Measurements from ENCODE around the gene PRLR. TPM values are rescaled to one million over a fixed set of nuclear protein-coding genes. Genes with fewer than 3 reads are reported as not detected.
A peak's percentile ranks its signal among the peaks of the same experiment; 100 is the strongest.

The PRLR gene
- total RNA-seq, 4 donors from 2014 or later: 9.1 to 69.5 (median 54.1) TPM

DNA sequence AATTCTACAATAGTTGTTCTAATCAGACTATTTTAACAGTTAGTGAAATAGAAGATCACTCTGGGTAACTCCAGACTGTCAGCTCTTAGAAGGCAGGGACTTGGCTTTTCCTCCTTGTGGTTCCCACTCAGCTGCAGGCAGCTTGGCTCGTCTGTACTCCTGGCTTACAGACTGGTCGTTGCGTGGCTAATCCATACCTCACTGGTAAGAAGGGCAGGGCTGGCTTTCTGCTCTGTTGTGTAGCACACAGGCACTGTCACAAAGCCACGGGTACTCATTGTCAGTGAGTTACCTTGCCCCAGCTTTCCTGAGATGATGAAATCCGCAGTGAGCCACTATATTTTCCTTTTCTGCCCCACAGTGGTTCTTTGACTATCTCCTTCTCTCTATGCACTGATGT is 1.8 kb upstream of the PRLR start:
- H3K27me3 ChIP-seq: no peaks in the 10 kb centered on the region
- H3K4me1 ChIP-seq: peaks cover 0 to 20% (median 0%) of the 10 kb centered on the region in 4 donors
- no peaks in the 10 kb centered on the region for H3K36me3 ChIP-seq
- no peak overlapping the region for H3K4me3 ChIP-seq
- no peak for DNase-seq
- no peak for TF ChIP-seq POLR2A (IDR thresholded peaks at IDR 0.05)
- TF ChIP-seq, protein P1, sequence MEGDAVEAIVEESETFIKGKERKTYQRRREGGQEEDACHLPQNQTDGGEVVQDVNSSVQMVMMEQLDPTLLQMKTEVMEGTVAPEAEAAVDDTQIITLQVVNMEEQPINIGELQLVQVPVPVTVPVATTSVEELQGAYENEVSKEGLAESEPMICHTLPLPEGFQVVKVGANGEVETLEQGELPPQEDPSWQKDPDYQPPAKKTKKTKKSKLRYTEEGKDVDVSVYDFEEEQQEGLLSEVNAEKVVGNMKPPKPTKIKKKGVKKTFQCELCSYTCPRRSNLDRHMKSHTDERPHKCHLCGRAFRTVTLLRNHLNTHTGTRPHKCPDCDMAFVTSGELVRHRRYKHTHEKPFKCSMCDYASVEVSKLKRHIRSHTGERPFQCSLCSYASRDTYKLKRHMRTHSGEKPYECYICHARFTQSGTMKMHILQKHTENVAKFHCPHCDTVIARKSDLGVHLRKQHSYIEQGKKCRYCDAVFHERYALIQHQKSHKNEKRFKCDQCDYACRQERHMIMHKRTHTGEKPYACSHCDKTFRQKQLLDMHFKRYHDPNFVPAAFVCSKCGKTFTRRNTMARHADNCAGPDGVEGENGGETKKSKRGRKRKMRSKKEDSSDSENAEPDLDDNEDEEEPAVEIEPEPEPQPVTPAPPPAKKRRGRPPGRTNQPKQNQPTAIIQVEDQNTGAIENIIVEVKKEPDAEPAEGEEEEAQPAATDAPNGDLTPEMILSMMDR (IDR thresholded peaks at IDR 0.05): no peak
- H3K27ac ChIP-seq: no peak overlapping the region
- no peaks in the 10 kb centered on the region for H3K9me3 ChIP-seq

DNA sequence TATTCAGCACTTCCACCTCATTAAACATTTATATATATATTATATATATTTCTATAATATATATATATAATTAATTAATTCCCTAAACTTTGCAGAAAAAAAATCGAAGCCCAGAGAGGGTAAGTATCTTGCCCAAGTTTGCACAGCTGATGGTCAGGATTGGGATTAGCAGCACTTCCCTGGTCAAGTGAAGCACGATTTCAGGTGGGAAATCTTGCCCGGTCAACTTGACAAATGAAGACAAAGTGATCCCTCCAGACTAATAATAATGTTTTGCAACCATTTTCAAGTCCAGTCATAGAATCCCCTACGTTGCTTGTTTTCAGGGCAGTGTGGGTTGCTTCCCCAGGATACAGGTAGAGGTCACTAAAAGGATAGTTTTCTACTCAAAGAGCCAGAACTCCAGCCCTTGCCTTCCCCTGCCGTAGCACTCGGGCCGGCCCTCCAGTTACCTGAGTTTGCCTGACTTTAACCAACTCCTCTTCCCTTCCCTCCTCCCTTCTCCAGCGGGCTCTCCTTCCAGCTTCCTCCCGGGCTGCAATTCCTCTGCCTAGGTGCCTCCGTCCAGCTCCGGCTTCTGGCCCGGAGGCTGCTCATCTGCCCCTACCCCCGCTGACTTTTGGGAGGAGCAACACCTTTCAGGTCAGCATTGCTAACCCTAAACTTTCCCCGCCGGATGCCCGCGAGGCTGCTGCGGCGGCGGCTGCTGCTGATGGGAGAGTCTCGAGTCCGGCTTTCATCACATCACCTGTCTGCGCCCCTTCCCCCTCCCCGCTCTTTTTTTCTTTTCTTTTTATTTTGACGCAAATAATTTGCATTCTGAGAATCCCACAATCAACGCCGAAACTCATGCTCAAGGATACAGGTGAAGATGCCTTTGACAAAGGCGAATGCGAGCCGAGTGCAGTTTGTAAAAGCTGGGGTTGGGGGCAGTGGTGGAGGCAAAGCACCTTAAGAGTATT is 930 bp downstream of the PRLR start:
- Histone ChIP-seq H3K4me1 (peaks cover 0 to 20% (median 0%) of the 10 kb centered on the region in 4 donors), H3K4me3 (peak overlapping the region; percentile 35 to 68 (median 53)), H3K27me3 (no peaks in the 10 kb centered on the region), H3K36me3 (no peaks in the 10 kb centered on the region), H3K27ac (peak overlapping the region in 3 of 4 donors; percentile 53 to 89 (median 66)), H3K9me3 (no peaks in the 10 kb centered on the region)
- peak in 2 of 3 donors; percentile 55 to 60 for DNase-seq
- TF ChIP-seq, protein P1 (IDR thresholded peaks at IDR 0.05): peak in 3 of 6 experiments; percentile 24 to 50 (median 28)
- no peak for TF ChIP-seq POLR2A (IDR thresholded peaks at IDR 0.05)

DNA sequence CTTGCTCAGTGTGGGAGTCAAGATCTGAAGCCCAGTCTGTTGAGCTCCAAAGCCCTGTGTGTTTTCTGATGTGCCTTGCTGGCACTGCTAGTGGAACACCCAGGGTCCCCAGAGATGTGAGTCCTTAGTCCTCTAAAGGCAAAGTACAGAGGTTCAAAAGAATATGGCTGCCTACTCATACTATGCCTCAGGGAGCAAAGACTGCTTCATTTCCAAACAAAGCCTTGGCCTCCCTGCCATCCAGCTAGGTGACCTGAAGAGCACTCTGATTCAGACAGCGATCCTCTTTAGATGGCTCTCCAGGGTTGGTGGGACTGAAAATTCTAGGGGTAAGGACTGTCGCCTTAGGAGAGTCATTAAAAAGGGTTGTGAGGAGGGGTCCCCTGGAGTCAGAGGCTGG is 2.0 kb downstream of the PRLR start:
- H3K27me3 ChIP-seq: no peaks in the 10 kb centered on the region
- TF ChIP-seq, protein P1 (IDR thresholded peaks at IDR 0.05): no peak
- no peak for TF ChIP-seq POLR2A (IDR thresholded peaks at IDR 0.05)
- no peaks in the 10 kb centered on the region for H3K9me3 ChIP-seq
- H3K4me3 ChIP-seq: no peak overlapping the region
- H3K27ac ChIP-seq: no peak overlapping the region
- peaks cover 0 to 20% (median 0%) of the 10 kb centered on the region in 4 donors for H3K4me1 ChIP-seq
- DNase-seq: no peak
- H3K36me3 ChIP-seq: no peaks in the 10 kb centered on the region

DNA sequence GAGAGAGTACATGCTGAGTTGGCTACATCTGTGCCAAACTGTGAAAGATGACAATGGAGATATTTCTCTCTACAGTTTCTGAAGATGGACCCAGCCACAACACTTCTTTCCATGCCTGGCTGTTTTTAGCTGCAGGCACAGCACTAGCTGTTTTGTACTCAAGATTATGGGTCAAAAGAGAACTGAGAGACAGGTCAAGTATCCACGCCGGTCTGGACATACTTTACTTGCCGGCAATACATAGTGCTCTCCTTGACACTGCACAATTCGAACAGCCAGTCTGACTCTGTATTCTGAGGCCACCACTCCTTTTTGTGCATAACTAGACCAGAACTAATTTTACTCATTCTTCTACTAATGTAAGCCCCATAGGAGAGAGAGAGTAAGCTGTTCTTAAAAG is 2.6 kb downstream of the PRLR start:
- Histone ChIP-seq H3K4me1 (peaks cover 0 to 20% (median 0%) of the 10 kb centered on the region in 4 donors), H3K27me3 (no peaks in the 10 kb centered on the region), H3K27ac (no peak overlapping the region), H3K9me3 (no peaks in the 10 kb centered on the region), H3K36me3 (no peaks in the 10 kb centered on the region), H3K4me3 (no peak overlapping the region)
- DNase-seq: no peak
- TF ChIP-seq, protein P1 (IDR thresholded peaks at IDR 0.05): no peak
- TF ChIP-seq POLR2A (IDR thresholded peaks at IDR 0.05): no peak

DNA sequence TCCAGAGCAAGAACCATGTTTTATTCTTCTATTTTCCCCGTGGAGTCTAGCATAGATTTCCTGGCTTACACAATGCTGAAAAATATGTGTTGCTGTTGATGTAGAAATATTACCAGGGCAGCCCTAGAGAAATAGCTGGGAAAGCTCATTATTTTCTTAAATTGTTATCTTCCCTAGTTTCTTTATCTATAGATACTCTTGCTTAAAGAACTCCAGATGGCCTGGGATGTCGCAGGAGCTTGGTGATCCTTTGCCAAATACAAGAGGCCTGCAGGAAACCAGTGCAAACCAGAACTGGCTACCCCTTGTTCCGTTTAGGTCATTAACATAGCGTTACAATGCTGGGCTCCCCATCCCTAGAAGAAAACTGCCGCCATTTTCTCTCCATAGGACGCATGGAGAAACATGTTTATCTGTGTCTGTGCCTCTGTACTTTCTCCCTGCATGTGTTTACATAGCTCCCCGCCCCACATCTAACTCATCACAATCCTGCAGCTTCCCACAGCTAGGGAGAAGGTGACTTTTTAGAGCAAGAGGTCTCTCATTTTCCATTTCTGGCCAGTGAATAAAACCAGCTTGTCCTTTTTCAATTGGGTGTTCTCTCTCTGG is 6.4 kb downstream of the PRLR start:
- no peak for DNase-seq
- TF ChIP-seq, protein P1 (IDR thresholded peaks at IDR 0.05): no peak
- no peak for TF ChIP-seq POLR2A (IDR thresholded peaks at IDR 0.05)
- H3K27me3 ChIP-seq: no peaks in the 10 kb centered on the region
- H3K4me3 ChIP-seq: no peak overlapping the region
- no peaks in the 10 kb centered on the region for H3K36me3 ChIP-seq
- H3K27ac ChIP-seq: no peak overlapping the region
- no peaks in the 10 kb centered on the region for H3K4me1 ChIP-seq
- no peaks in the 10 kb centered on the region for H3K9me3 ChIP-seq

Data from Peyer's patch (tissue), 4 donors.